GM19035 (cell line): ENCODE data around the gene SIN3B.

Source experiments
- ATAC-seq: cut with Tn5 transposase; IDR thresholded peaks from one replicate; pipeline ENCODE4 v1.9.1; 2021; ENCODE audit not compliant: unreplicated experiment

Gene SIN3B

DNA sequence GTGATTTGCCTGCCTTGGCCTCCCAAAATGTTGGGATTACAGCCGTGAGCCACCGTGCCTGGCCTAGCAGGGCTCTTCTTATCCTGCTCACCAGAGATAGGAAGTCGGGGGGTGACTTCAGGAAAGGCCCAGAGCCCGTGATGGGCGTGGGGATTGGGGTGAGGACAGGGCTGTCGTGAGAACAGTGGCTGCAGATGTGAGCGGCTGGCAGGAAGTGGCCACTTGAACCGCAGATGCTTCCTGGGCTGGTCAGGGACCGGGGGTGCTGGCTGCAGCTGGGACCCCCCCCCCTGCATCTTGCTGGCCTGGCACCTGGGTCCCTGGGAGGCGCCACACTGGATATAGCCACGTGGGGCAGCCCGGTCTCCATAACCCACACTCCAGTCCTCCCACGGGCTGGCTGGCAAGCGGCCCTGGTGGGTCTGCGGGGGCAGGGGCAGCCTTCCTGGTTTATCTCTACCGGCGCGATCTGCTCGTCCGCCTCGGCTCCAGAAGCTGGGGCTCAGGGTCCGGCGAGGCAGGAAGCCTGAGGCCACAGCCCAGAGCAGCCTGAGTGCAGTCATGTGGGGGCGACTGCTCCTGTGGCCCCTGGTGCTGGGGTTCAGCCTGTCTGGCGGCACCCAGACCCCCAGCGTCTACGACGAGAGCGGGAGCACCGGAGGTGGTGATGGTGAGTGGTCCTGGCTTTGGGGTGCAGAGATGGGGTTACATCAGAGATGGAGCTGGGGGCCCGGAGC, 59.6 kb downstream of the SIN3B start, which contains the start of gene F2RL3:
Gene F2RL3 (plus strand): TSS at position 371 of the 737 bp plus-strand sequence. CDS start 191 bp downstream, at position 562.
- peak; percentile 63 for ATAC-seq

DNA sequence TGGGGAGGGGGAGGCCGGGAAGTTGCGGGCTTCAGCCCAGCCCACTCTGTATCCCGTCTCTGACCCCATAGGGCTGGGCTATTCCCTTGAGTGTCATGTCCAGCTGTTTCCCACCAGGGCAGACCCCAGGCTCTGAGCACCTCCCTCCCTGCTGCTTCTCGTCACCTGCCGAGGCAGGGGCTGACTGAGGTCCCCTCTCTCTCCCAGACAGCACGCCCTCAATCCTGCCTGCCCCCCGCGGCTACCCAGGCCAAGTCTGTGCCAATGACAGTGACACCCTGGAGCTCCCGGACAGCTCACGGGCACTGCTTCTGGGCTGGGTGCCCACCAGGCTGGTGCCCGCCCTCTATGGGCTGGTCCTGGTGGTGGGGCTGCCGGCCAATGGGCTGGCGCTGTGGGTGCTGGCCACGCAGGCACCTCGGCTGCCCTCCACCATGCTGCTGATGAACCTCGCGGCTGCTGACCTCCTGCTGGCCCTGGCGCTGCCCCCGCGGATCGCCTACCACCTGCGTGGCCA, 60.2 kb downstream of the SIN3B start:
- ATAC-seq: no peak

GRCh38 chr19:16889883-16890460, 60.8 kb downstream of the SIN3B start:
- ATAC-seq: no peak

GRCh38 chr19:16890461-16891184, 61.4 kb downstream of the SIN3B start:
- no peak for ATAC-seq

- ATAC-seq: no peak
Measured at GRCh38 chr19:16891696-16892382, 62.6 kb downstream of the SIN3B start.

- ATAC-seq: no peak
Measured at GRCh38 chr19:16892436-16892835, 63.2 kb downstream of the SIN3B start.

- ATAC-seq: no peak
Measured at GRCh38 chr19:16892868-16893685, 63.9 kb downstream of the SIN3B start.

GRCh38 chr19:16893686-16893989, 64.4 kb downstream of the SIN3B start:
- ATAC-seq: no peak

DNA sequence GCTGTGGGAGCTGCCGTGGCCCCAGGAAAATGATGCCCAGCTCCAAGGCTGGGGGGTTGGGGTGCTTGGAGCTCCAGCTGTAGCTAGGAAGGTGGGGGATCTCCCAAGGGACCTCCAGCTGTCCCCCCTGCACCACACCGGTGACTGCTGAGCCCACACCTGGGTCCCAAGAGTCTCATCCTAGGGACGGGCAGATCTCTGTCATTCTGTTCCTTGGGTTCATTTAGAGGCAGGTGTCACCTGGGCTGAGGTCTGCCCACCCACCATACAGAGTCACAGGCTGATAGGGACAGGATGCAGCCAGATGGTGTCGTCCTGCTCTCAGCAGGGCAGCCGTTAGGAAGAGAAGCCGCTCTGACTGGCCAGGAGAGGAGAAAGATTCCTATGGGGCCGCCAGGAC, 64.9 kb downstream of the SIN3B start:
- ATAC-seq: no peak

- no peak for ATAC-seq
Measured at GRCh38 chr19:16895467-16896145, 66.4 kb downstream of the SIN3B start.

DNA sequence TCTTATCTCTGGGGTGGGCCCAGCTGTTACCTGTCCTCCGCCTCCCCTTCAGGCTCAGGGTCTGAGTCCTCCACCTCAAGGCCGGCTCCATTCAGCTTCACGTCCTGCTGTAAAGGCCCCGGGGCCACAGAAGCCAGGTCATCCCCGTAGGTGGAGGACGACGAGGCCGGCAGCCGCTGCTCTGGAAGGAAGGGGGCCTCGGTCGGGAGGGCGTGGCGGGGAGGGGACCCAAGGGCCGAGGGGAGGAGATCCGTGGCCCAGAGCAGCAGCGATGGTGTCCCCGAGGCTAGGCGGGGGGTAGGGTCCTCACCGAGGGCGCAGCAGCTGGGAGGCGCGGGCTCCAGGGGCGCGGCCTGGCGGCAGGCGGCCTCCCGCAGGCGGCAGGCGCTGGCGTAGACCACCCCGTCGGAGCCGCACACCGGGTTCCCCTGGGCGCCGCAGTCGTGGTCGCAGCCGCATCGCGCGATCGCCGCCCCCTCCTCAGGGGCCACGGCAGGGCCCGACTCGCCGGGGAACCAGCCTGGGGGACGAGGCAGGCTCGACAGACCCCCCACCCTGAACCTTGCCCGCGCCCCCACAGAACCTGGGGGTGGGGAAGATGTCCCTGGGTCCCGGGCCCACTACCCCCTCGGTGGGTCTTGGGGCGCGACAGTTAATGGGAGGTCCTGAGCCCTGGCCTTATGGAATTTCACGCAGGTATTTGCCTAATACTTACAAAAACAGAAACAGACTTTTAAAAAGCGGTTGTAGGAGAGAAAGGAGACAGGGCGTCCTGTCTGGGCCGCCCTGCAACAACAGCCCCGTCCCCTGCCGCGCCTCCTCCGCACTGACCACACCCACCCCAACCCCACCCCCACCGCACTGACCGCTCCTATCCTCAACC, 67.2 kb downstream of the SIN3B start:
- ATAC-seq: peak; percentile 32

DNA sequence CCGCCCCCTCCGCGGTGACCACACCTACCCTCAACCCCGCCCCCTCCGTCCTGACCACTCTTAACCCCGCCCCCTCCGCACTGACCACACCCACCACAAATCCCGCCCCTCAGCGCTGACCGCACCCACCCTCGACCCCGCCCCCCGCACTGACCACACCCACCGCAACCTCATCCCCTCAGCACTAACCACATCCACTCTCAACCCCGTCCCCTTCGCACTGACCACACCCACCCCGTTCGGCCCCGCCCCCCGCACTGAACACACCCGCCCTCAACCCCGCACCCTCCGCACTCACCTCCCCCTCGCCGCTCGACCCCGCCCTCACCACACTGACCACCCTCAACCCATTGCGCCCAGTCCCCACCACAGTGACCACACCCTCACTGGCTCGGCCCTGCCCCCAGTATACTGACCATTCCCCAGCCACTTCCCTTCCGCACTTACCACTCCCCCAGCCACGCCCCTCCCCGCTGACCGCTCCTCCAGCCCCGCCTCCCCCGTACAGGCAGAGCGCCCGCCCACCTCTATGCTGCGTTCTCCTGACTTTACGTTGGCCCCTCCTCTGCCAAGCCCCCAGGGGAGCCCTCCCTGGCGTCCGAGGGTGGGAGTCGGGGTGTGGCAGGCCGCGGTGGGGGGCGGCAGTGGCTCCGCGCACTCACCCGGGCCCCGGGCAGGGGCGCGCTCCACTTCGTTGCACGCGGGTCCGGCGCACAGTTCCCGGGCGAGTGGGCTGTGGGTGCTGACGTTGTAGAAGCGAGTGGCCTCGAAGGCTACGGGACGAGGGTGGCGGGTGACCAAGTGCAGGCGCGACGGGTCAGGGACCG, 68.0 kb downstream of the SIN3B start:
- ATAC-seq: peak; percentile 51

DNA sequence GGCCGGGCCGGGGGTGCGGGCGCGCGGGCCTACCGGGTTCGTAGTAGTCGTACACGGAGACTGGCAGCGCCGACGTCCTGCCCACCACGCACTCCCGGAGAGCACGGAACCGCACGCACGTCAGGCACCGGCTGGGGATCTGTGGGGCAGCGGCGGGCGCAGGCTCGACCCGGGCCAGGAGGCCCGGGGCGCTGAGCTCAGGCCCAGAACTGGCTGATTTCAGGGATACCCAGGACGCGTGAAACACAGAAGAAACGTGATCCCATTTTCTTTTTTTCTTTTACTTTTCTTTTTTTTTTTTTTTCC, 68.6 kb downstream of the SIN3B start:
- no peak for ATAC-seq

DNA sequence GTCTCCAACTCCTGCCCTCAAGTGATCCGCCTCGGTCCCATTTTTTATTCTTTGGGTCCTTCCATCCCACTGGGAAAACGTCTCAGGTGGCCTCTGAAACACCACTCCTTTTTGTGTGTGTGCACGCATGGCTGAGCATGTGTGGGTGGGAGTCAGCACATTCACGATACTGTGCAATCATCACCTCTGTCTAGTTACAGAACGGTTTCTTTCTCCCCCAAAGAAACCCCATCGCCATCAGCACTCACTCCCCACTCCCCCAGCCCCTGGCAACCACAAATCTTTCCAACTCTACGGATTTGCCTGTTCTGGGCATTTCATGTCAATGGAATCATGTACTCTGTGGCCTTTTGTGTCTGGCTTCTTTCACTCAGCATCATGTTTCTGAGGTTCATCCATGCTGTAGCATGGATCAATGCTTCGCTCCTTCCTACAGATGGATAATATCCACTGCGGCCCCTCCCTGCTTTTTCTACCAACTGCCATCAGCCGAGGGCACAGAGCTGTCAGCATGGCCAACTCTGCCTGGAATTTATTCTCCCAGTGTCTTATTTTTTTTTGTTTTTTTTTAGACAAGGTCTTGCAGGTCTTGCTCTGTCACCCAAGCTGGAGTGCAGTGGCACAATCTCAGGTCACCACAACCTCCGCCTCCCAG, 69.3 kb downstream of the SIN3B start:
- ATAC-seq: no peak

DNA sequence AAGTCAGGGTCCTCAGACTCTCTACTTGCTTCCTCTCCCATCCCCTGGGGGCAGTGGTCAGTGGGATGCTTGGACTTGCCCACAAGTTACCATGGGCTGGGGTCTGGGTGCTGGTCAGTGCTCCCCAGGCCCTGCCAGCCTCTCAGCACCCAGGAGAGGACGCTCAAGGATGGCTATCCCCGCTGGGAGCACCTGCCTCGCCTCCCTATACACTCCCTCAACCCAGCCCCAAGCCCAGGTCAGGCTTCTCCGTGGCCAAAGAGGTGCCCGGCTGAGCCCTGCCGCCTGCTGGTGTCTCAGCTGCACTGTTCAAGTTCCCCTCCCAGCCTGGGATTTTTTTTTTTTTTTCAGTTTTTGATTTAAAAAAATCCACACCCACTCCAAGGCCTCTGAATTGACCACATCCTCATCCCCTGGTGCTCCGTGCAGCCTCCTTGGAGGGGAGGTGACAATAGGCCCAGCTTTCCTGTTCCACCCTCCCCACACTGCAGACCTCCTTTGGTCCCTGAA, 70.4 kb downstream of the SIN3B start:
- no peak for ATAC-seq

DNA sequence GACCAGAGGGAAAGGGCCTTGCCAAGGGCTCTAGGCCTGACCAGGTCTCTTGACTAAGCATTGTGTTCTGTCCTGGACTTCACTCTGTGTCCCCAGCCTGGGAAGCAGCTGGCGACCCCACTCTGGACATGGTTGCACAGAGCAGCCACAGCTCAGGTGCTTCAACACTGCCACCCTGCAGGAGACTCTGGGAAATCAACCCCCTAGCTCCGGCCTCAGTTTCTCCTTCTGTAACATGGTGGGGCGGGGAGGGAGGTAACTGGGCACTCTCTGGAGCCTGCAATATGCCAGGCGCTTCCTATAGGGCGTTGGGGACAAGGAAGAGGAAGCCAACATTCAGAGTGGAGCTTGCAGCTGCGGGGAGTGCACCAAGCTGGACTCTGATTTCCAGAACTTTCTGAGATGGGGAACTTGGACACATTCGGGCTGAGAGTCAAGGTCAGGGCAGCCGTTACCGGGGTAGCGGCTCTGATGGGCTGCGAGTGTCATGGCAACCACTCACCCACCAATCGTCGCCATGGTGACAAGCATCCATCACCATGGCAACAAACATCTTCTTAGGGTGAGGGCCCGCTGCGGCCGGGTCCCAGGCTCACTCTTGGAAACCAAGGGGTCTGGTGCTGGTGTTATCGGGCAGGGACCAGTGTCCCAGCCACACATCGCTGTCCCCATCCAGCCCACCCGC, 72.4 kb downstream of the SIN3B start:
- ATAC-seq: no peak

DNA sequence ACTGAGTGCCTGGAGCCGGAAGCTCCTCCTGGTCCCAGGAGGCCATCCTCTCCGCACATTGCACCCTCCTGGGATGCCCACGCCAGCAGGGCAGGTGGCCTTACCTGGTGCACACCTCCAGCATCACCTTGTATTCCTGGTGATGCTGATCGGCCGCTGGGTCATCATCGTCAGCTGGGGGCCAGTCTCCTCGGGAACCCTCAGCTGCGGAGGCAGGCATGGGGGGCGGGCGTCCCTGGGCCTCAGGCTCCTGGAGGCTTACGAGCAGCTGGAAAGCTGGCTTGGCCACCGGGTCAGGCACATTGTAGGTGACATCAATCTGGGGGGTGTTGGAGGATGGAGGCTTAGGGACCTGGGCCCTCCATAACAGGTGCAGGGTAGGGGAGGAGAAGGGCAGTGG, 73.3 kb downstream of the SIN3B start:
- no peak for ATAC-seq
